Measurements from ENCODE around the gene ZNF219. TPM values are rescaled to one million over a fixed set of nuclear protein-coding genes. Genes with fewer than 3 reads are reported as not detected.

Gene ZNF219
- total and polyA plus RNA-seq, 2 of the 13 experiments (the other 11 are each of a cell fraction or from before 2014, with no cell fraction given) = 34.5 to 36.6 TPM

- 0 out of 2 replicates have a peak, but pooled peaks have one; percentile 60 for TF ChIP-seq HINFP (CRISPR knock-in tag; IDR thresholded peaks at IDR 0.05; ENCODE audit: low read depth)
- peak; percentile 33 to 77; a peak in 3 of 4 replicates for TF ChIP-seq POLR2A (IDR thresholded peaks at IDR 0.05; ENCODE audit: insufficient read depth in 1 of 2, low read depth in 2 of 2, low read length in 2 of 2)
- TF ChIP-seq FOXP1 (IDR thresholded peaks at IDR 0.05) = no peak
- peak; percentile 89 for TF ChIP-seq FOXP1 (CRISPR knock-in tag; IDR thresholded peaks at IDR 0.05)
- 0 out of 2 replicates have a peak, but pooled peaks have one; percentile 64 for TF ChIP-seq ZNF501 (CRISPR knock-in tag; IDR thresholded peaks at IDR 0.05)
- no peak for TF ChIP-seq MATR3 (CRISPR knock-in tag; IDR thresholded peaks at IDR 0.05)
- peak; percentile 86 for TF ChIP-seq ZMYM4 (CRISPR knock-in tag; IDR thresholded peaks at IDR 0.05)
- TF ChIP-seq ZNF20 (CRISPR knock-in tag; IDR thresholded peaks at IDR 0.05) = no peak; the same call in 1 of the 2 replicates
- TF ChIP-seq NCOR1 (IDR thresholded peaks at IDR 0.05; ENCODE audit: borderline replicate concordance, low read length) = peak; percentile 82; the same call in 1 of the 2 replicates
- 0 out of 2 replicates have a peak, but pooled peaks have one; percentile 56 for TF ChIP-seq ZNF414 (CRISPR knock-in tag; IDR thresholded peaks at IDR 0.05)
- TF ChIP-seq SUZ12 (IDR thresholded peaks at IDR 0.05; ENCODE audit: low read depth, low read length) = no peak
- TF ChIP-seq MAFF (IDR thresholded peaks at IDR 0.05; ENCODE audit: low read depth, low read length) = no peak
- no peak for TF ChIP-seq ZBTB40 (IDR thresholded peaks at IDR 0.05)
- TF ChIP-seq ZBTB40 (CRISPR knock-in tag; IDR thresholded peaks at IDR 0.05) = no peak; the same call in 1 of the 2 replicates
- no peak for TF ChIP-seq SMARCC2 (IDR thresholded peaks at IDR 0.05)
These were observed 42.9 kb downstream of the ZNF219 start (continued) for GRCh38 chr14:21055432-21056117.

Data from HepG2 (cell line).